NT2/D1 (cell line): ENCODE results near the gene USP6NL.

ENCODE experiments used
- DNase-seq: peaks from one replicate; pipeline ENCODE4 v3.0.0-alpha.2; 2011; ENCODE audit warnings: low read depth, low spot score
- H3K27me3 ChIP-seq: 2 replicates; pipeline ENCODE4 v1.6.0; 2011; ENCODE audit warnings: mild to moderate bottlenecking; ENCODE audit not compliant: insufficient read length, insufficient read depth
- H3K36me3 ChIP-seq: 2 replicates; pipeline ENCODE4 v1.6.1; 2011; ENCODE audit warnings: mild to moderate bottlenecking, low read length, mixed read lengths; ENCODE audit not compliant: insufficient read depth, insufficient read length
- H3K4me1 ChIP-seq: 2 replicates; pipeline ENCODE4 v1.5.1; 2011; ENCODE audit not compliant: insufficient read depth, insufficient read length
- H3K4me3 ChIP-seq: 2 replicates; pipeline ENCODE4 v1.5.1; 2011; ENCODE audit warnings: low read depth; ENCODE audit not compliant: insufficient read length
- H3K9ac ChIP-seq: 2 replicates; pipeline ENCODE4 v1.6.0; 2011; ENCODE audit warnings: low read depth; ENCODE audit not compliant: insufficient read length
- H3K9me3 ChIP-seq: 2 replicates; pipeline ENCODE4 v1.5.1; 2011; ENCODE audit warnings: mild to moderate bottlenecking, low read length; ENCODE audit not compliant: insufficient read depth
- SUZ12 ChIP-seq: IDR thresholded peaks from 2 replicates; pipeline ENCODE4 v1.6.1; 2011; ENCODE audit not compliant: insufficient read length, insufficient read depth; ENCODE audit errors: extremely low read depth
- YY1 ChIP-seq: IDR thresholded peaks from 2 replicates; pipeline ENCODE4 v1.6.1; 2011; ENCODE audit not compliant: insufficient read length, insufficient read depth
- ZNF274 ChIP-seq: IDR thresholded peaks from 2 replicates; pipeline ENCODE4 v1.6.1; 2011; ENCODE audit warnings: mild to moderate bottlenecking, low read depth, low read length

The USP6NL gene

GRCh38 chr10:11444155-11444530 is 167.3 kb downstream of the USP6NL start:
- no peaks in the 10 kb centered on the region for H3K36me3 ChIP-seq
- no peak overlapping the region for H3K4me3 ChIP-seq
- no peak overlapping the region for H3K9ac ChIP-seq
- no peak for DNase-seq
- H3K4me1 ChIP-seq, result no peaks in the 10 kb centered on the region
- H3K27me3 ChIP-seq, result no peaks in the 10 kb centered on the region
- no peaks in the 10 kb centered on the region for H3K9me3 ChIP-seq
- TF ChIP-seq ZNF274 (no peak), SUZ12 (no peak), YY1 (no peak)

GRCh38 chr10:11443468-11444154 is 167.8 kb downstream of the USP6NL start:
- Histone ChIP-seq H3K27me3 (no peaks in the 10 kb centered on the region), H3K9ac (no peak overlapping the region), H3K36me3 (no peaks in the 10 kb centered on the region), H3K4me1 (no peaks in the 10 kb centered on the region), H3K9me3 (no peaks in the 10 kb centered on the region), H3K4me3 (no peak overlapping the region)
- TF ChIP-seq YY1 (no peak), ZNF274 (no peak), SUZ12 (no peak)
- DNase-seq, result no peak

- Histone ChIP-seq H3K27me3 (no peaks in the 10 kb centered on the region), H3K4me1 (peaks cover 6% of the 10 kb centered on the region), H3K9ac (no peak overlapping the region), H3K36me3 (no peaks in the 10 kb centered on the region), H3K4me3 (no peak overlapping the region), H3K9me3 (no peaks in the 10 kb centered on the region)
- no peak for DNase-seq
- TF ChIP-seq YY1 (no peak), SUZ12 (no peak), ZNF274 (no peak)
Measured at GRCh38 chr10:11442001-11442773, 169.3 kb downstream of the USP6NL start.

GRCh38 chr10:11441151-11441535 is 170.3 kb downstream of the USP6NL start:
- no peak overlapping the region for H3K4me3 ChIP-seq
- TF ChIP-seq ZNF274 (no peak), YY1 (no peak), SUZ12 (no peak)
- H3K9me3 ChIP-seq, result no peaks in the 10 kb centered on the region
- H3K4me1 ChIP-seq, result peaks cover 7% of the 10 kb centered on the region
- H3K36me3 ChIP-seq, result no peaks in the 10 kb centered on the region
- DNase-seq, result no peak
- no peak overlapping the region for H3K9ac ChIP-seq
- H3K27me3 ChIP-seq, result no peaks in the 10 kb centered on the region

GRCh38 chr10:11440250-11441150 is 170.9 kb downstream of the USP6NL start:
- peaks cover 7% of the 10 kb centered on the region for H3K4me1 ChIP-seq
- no peak overlapping the region for H3K9ac ChIP-seq
- H3K36me3 ChIP-seq, result no peaks in the 10 kb centered on the region
- H3K9me3 ChIP-seq, result no peaks in the 10 kb centered on the region
- no peaks in the 10 kb centered on the region for H3K27me3 ChIP-seq
- H3K4me3 ChIP-seq, result no peak overlapping the region
- DNase-seq, result no peak
- TF ChIP-seq YY1 (no peak), ZNF274 (no peak), SUZ12 (no peak)

- Histone ChIP-seq H3K9ac (no peak overlapping the region), H3K36me3 (no peaks in the 10 kb centered on the region), H3K4me3 (no peak overlapping the region), H3K27me3 (no peaks in the 10 kb centered on the region), H3K9me3 (no peaks in the 10 kb centered on the region), H3K4me1 (peaks cover 9% of the 10 kb centered on the region)
- no peak for DNase-seq
- no peak for TF ChIP-seq YY1
- no peak for TF ChIP-seq SUZ12
- no peak for TF ChIP-seq ZNF274
Measured at GRCh38 chr10:11439523-11440053, 171.9 kb downstream of the USP6NL start.
